Liver (tissue), 9 donors: Measurements from ENCODE around the gene CCT5. TPM values are rescaled to one million over a fixed set of nuclear protein-coding genes. Genes with fewer than 3 reads are reported as not detected.

ENCODE experiments used
- DNase-seq: peaks from one replicate; pipeline ENCODE4 v3.0.0-alpha.2; 2017; ENCODE audit warnings: low spot score
- H3K27ac ChIP-seq, 2 donors: one replicate each; pipeline ENCODE4 v1.7.0; 2013; ENCODE audit warnings: inconsistent platforms in 2 of 2, low read length in 2 of 2, control low read depth in 1 of 2, low read depth in 1 of 2, mild to moderate bottlenecking in 1 of 2
- H3K27me3 ChIP-seq, 4 donors: one replicate each; pipeline versions ENCODE4 v1.6.1 to v1.7.0; 2013; ENCODE audit warnings: low read length in 3 of 4, inconsistent platforms in 1 of 4, mild to moderate bottlenecking in 1 of 4, moderate library complexity in 1 of 4; ENCODE audit not compliant: control insufficient read depth in 4 of 4, insufficient read depth in 4 of 4
- H3K36me3 ChIP-seq, 4 donors: one replicate each; pipeline versions ENCODE4 v1.6.1 to v1.7.0; 2013; ENCODE audit warnings: low read length in 3 of 4, mild to moderate bottlenecking in 3 of 4, low read depth in 1 of 4, moderate library complexity in 1 of 4; ENCODE audit not compliant: control insufficient read depth in 4 of 4, insufficient read depth in 3 of 4
- H3K4me1 ChIP-seq, 4 donors: one replicate each; pipeline versions ENCODE4 v1.6.1 to v1.7.0; 2013; ENCODE audit warnings: low read length in 3 of 4, mild to moderate bottlenecking in 3 of 4, moderate library complexity in 1 of 4; ENCODE audit not compliant: control insufficient read depth in 4 of 4, insufficient read depth in 4 of 4
- H3K4me3 ChIP-seq, 3 donors: one replicate each; pipeline versions ENCODE4 v1.6.1 to v1.7.0; 2013; ENCODE audit warnings: low read length in 3 of 3, control low read depth in 1 of 3, low read depth in 1 of 3, mild to moderate bottlenecking in 1 of 3
- H3K9ac ChIP-seq, 2 donors: one replicate each; pipeline ENCODE4 v1.7.0; 2013; ENCODE audit warnings: low read length in 2 of 2, mild to moderate bottlenecking in 2 of 2, moderate library complexity in 2 of 2, control low read depth in 1 of 2, low read depth in 1 of 2
- H3K9me3 ChIP-seq, 4 donors: one replicate each; pipeline versions ENCODE4 v1.6.1 to v1.7.0; 2013; ENCODE audit warnings: low read length in 3 of 4; ENCODE audit not compliant: control insufficient read depth in 4 of 4
- ATF3 ChIP-seq: IDR thresholded peaks from 2 replicates; pipeline ENCODE4 v1.6.1; 2016; ENCODE audit warnings: antibody characterized with exemption
- CTCF ChIP-seq: fragments of 150-350 bp; IDR thresholded peaks from 2 replicates; pipeline ENCODE4 v1.5.1; 2017; ENCODE audit warnings: improper control_type of control experiment, low read depth, low read length; ENCODE audit not compliant: missing input control
- FOXA1 ChIP-seq: IDR thresholded peaks from 2 replicates; pipeline ENCODE4 v1.6.1; 2016; ENCODE audit warnings: antibody characterized with exemption
- FOXA2 ChIP-seq: IDR thresholded peaks from 2 replicates; pipeline ENCODE4 v1.6.1; 2016; ENCODE audit warnings: antibody characterized with exemption
- GABPA ChIP-seq, 2 donors: IDR thresholded peaks in 1 of 2; conservative IDR thresholded peaks in 1 of 2; 2 replicates each; pipeline ENCODE4 v1.6.1; 2016; ENCODE audit warnings: antibody characterized with exemption in 2 of 2, mild to moderate bottlenecking in 1 of 2, moderate library complexity in 1 of 2
- HNF4A ChIP-seq, 2 donors: conservative IDR thresholded peaks; 2 replicates each; pipeline ENCODE4 v1.6.1; 2016; ENCODE audit warnings: antibody characterized with exemption in 2 of 2, mild to moderate bottlenecking in 2 of 2
- HNF4G ChIP-seq: IDR thresholded peaks from 2 replicates; pipeline ENCODE4 v1.6.1; 2016; ENCODE audit warnings: antibody characterized with exemption
- JUND ChIP-seq, 2 donors: IDR thresholded peaks; 2 replicates each; pipeline ENCODE4 v1.6.1; 2016; ENCODE audit warnings: antibody characterized with exemption in 2 of 2
- MAX ChIP-seq: IDR thresholded peaks from 2 replicates; pipeline ENCODE4 v1.6.1; 2016; ENCODE audit warnings: antibody characterized with exemption
- NR2F2 ChIP-seq: IDR thresholded peaks from 2 replicates; pipeline ENCODE4 v1.6.1; 2016; ENCODE audit warnings: antibody characterized with exemption
- RAD21 ChIP-seq, 2 donors: IDR thresholded peaks; 2 replicates each; pipeline ENCODE4 v1.6.1; 2016; ENCODE audit warnings: antibody characterized with exemption in 2 of 2, mild to moderate bottlenecking in 2 of 2
- RXRA ChIP-seq, 2 donors: IDR thresholded peaks; 2 replicates each; pipeline ENCODE4 v1.6.1; 2017 to 2018; ENCODE audit warnings: antibody characterized with exemption in 2 of 2, mild to moderate bottlenecking in 1 of 2
- SP1 ChIP-seq: IDR thresholded peaks from 2 replicates; pipeline ENCODE4 v1.6.1; 2018; ENCODE audit warnings: antibody characterized with exemption, mild to moderate bottlenecking
- TAF1 ChIP-seq: conservative IDR thresholded peaks from 2 replicates; pipeline ENCODE4 v1.6.1; 2016; ENCODE audit warnings: antibody characterized with exemption, mild to moderate bottlenecking
- YY1 ChIP-seq: IDR thresholded peaks from 2 replicates; pipeline ENCODE4 v1.6.1; 2016; ENCODE audit warnings: antibody characterized with exemption, mild to moderate bottlenecking
- ZBTB33 ChIP-seq: IDR thresholded peaks from 2 replicates; pipeline ENCODE4 v1.6.1; 2016; ENCODE audit warnings: antibody characterized with exemption
- WGBS: extraction: QIAGEN DNeasy Blood & Tissue Kit; methylation state at CpG from one replicate; pipeline ENCODE4 v1.1.7; 2013; 5-methylcytosine and 5-hydroxymethylcytosine counted together
- polyA plus RNA-seq, 2 donors: library from polyadenylated mRNA; stranded (reverse) in 1 of 2; unstranded in 1 of 2; fragments of 200-250 nt in 1 of 2; fragments of >200 nt in 1 of 2; fragmentation: Nextera tagmentation in 1 of 2; extraction: Ambion mirVana in 1 of 2; gene quantifications; one replicate each; pipeline versions ENCODE4 v1.2.1 to v1.2.3, GENCODE V29; 2013 to 2015
- total RNA-seq, 2 donors: library from RNA; depleted of rRNA; stranded (reverse); fragments of >200 nt; gene quantifications; one replicate each; pipeline ENCODE4 v1.2.3, GENCODE V29; 2014
- donor health status: healthy.
- donor health status: healthy.
- donor health status: healthy.
- donor health status: healthy.
- donor health status: healthy.

CCT5 gene
- total and polyA plus RNA-seq, 4 donors, result 68.4 to 157 (median 105) TPM

- no peaks in the 10 kb centered on the region for H3K9me3 ChIP-seq
- no peak overlapping the region for H3K9ac ChIP-seq
- no peak overlapping the region for H3K27ac ChIP-seq
- WGBS, result 37% methylated on average over 11 of the region's 11 CpGs
- H3K27me3 ChIP-seq, result no peaks in the 10 kb centered on the region
- peaks cover 0 to 25% (median 13%) of the 10 kb centered on the region in 4 donors for H3K4me1 ChIP-seq
- no peak overlapping the region for H3K4me3 ChIP-seq
- H3K36me3 ChIP-seq, result peaks cover 14 to 63% (median 55%) of the 10 kb centered on the region in 4 donors
- DNase-seq, result peak; percentile 52
- no peak for TF ChIP-seq TAF1
- peak in 1 of 2 donors; percentile 53 for TF ChIP-seq JUND (IDR thresholded peaks at IDR 0.05)
- TF ChIP-seq YY1, result peak; percentile 54
- TF ChIP-seq RXRA (IDR thresholded peaks at IDR 0.05), result peak; percentile 87
- peak; percentile 16 for TF ChIP-seq MAX
- TF ChIP-seq FOXA2, result peak; percentile 16
- no peak for TF ChIP-seq ATF3
- peak; percentile 82 for TF ChIP-seq SP1
- peak; percentile 79 for TF ChIP-seq HNF4G
- TF ChIP-seq FOXA1, result no peak
- peak; percentile 92 to 95 for TF ChIP-seq HNF4A (conservative IDR thresholded peaks at IDR 0.05)
- no peak for TF ChIP-seq CTCF
- TF ChIP-seq GABPA (IDR thresholded peaks at IDR 0.05 in 1 of 2, conservative IDR thresholded peaks at IDR 0.05 in 1 of 2), result no peak
- TF ChIP-seq RAD21 (IDR thresholded peaks at IDR 0.05), result peak; percentile 17 to 40
- peak; percentile 66 for TF ChIP-seq NR2F2
- TF ChIP-seq ZBTB33, result no peak
Measured at GRCh38 chr5:10262995-10263394, 12.9 kb downstream of the CCT5 start.

GRCh38 chr5:10264604-10265003 is 14.5 kb downstream of the CCT5 start:
- no peaks in the 10 kb centered on the region for H3K9me3 ChIP-seq
- H3K27me3 ChIP-seq, result no peaks in the 10 kb centered on the region
- peaks cover 8 to 48% (median 41%) of the 10 kb centered on the region in 4 donors for H3K36me3 ChIP-seq
- H3K4me1 ChIP-seq, result peaks cover 0 to 25% (median 11%) of the 10 kb centered on the region in 4 donors
- H3K27ac ChIP-seq, result no peak overlapping the region
- WGBS, result 77% methylated on average over 3 of the region's 3 CpGs
- H3K9ac ChIP-seq, result no peak overlapping the region
- no peak for DNase-seq
- H3K4me3 ChIP-seq, result no peak overlapping the region
- TF ChIP-seq CTCF (no peak), MAX (no peak), TAF1 (no peak), HNF4G (no peak), RXRA (IDR thresholded peaks at IDR 0.05) (no peak), YY1 (no peak), SP1 (no peak), RAD21 (IDR thresholded peaks at IDR 0.05) (no peak), FOXA2 (no peak)
